GM18909 (cell line): ENCODE results near the gene OR4D2.

Experiments
- ATAC-seq: cut with Tn5 transposase; IDR thresholded peaks from one replicate; pipeline ENCODE4 v1.9.1; 2021; ENCODE audit warnings: mild to moderate bottlenecking; ENCODE audit not compliant: unreplicated experiment, poor library complexity

OR4D2 gene

DNA sequence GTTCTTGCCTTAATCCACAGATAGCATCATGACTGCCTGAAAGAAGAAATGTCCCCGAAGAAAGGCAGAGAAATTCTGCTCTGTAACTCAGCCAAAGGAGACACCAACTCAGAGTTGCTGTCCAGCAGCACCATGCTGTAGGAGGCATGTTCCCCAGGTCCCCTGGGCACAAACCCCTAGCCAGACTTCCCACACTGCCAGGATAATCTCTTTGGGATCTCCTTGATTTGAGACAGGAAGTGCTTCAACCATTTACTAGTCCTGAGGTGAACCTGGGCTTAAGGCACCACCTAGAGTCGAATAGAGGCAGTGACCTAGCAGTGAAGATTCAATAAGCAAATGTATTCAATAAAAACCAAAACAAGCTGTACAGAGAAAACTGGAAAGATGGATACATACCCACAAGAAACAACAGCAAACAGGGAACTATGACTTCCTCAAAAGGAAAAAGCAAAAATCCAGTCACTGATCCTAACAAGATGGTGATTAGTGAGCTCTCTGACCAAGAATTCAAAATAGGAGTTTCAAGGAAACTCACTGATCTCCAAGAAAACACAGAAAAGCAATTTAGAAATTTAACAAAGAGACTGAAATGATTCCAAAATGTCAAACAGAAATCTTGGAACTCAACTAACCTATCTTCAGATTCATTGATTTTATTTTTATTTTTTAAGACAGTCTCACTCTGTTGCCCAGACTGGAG lies 5.7 kb downstream of the OR4D2 start:
- ATAC-seq: no peak

DNA sequence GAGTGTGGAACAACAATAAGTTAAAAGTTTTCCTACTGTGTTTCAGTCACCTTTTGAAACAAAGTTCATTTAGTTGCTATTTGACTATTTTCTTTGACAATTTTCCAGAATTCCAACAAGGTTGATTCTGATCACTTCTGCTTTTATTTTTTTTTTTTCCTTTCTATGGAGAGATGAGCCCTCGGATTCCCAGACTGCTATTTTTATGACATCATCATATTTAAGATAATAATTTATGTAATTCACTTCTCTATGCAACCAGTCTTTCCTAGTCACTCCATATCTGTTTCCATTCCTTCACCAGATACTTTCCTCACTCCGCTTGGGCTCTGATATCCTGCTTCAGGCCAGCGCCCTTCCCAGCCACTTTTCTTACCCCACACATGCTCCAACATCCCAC lies 8.1 kb downstream of the OR4D2 start:
- no peak for ATAC-seq

DNA sequence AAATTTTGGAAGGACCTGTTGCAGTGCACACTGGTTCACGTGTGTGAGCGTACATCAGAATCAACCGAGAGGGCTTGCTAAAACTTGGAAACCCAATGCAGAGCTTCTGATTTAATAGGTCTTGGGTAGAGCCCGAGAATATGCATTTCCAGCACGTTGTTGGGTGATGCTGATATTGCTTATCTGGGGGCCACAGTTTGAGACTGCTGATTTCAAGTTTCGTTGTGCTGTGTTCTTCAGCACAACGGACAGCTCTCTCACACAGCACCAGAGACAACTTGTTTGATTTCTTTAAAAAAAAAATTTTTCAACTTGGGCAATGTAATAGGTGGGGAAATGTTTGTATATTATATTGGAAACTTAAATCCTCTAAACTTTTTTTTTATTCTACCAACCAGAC lies 9.4 kb downstream of the OR4D2 start:
- no peak for ATAC-seq

DNA sequence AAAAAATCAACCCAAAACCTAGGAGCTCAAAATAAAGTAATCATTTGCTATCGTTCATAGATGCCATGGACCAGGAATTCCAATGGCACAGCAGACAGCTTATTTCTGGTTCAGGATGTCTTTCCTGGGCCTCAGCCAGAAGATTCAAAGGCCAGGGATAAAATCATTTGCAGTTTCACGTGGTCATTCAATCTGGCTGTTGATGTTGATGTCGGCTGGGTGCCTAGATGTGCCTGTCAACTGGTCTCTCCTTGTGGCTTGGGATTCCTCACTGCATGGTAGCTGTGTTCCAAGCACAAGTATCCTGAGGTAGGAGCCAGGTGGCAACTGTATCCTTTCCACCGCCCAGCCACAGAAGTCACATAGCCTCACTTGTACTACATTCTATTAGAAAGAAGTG lies 15.0 kb downstream of the OR4D2 start:
- ATAC-seq: no peak

DNA sequence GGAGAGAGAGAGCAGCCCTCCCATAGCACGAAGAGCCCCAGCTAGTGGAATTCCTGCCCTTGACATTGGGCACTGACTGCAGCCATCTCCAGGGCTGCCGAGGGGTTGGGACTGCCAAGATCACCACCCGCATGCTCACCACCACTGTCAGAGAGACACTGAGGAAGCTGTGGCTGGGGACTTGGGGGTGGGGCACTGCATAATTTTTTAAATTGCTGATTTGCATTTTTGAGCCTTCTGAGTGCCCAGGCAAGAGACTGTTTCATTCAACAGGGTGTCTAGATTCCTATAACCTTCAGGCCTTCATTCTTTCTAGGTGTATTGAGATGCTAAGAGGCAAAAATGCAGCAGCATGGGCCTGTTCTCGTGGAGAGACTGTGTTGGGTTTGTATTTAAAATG lies 16.7 kb downstream of the OR4D2 start:
- no peak for ATAC-seq

DNA sequence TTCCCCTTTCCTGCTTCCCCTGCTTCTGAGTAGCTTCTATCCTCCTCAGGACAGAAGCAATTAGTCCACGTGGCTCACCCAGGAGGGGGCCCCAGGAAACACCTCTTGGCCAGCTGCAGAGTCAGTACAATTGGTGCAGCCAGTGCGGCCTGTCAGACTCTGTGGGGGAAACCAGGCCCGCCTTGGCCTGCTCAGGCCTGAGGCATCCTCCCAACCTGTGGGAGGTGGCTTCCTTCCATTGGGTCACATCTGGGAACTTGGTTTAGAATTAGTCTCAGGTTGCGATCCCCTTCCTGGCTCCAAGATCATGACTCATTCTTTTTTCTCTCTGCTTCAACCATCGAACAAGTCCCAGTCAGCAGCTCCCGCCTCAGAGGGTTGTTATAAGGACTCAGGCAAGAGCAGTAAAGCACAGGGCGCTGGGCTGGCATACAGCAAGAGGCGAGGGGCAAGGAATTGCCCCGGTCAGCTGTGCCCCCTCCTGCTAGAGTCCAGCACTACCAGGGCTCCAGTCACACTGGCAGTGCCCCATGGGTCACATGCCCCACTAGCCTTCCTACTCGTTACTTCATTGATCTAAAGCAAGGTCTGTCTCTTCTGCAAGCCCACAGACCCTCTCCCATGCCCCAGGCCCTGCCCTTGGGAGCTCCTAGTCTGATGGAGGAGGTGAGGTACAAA lies 17.7 kb downstream of the OR4D2 start:
- no peak for ATAC-seq

DNA sequence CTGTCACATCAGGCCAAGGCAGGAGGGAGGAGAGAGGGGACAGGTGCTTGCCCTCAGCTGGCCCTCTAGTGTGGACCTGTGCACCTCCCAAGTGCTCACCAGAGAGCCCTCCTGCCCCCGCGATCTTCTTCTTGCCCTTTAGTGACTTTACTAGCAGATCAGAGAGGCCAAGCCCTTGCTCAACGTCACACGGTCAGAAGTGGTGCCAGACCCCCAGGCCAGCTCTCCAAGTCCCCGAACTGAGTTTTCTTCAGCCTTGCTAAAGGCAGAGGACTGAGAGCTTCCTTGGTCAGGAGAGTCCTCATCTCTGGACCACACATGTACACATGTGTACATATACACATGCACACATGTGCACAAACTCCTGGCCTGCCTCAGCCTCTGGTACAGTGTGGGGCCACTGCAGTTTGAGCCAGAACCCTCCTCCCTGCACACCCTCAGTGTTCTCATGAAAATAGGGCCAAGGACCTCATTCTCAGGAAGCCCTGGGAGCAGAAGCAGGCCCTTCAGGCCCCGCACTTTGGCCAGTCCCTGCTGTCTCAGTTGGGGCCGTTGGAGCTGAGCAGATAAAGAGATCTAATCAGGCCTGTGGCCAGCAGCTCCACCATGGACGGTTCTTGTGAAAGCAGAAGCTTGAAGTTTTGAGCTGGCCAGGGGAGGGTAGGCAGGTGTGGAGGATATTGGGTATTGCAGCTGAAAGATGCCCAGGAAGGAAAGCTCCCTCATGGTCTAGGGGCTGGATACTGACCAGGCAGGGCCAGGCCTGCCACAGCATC lies 18.4 kb downstream of the OR4D2 start:
- no peak for ATAC-seq

DNA sequence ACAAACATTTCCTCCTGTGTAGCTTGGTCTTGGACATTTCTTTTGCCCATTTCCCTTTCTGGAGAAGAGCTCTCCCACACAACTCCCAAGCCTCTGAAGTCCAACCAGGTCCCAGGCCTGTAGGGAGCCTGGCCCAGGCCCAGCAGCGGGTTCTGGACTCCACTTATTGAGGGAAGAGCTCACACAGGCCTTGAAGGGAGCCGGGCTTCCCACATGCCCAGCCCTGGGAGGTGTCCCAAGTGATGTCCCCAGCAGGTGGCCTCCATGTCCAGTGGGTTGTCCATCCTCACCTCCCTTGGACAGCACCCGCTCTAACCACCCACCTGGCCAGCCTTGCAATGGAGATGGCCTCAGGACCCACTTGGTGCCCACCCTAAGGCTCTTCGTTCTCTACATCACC lies 19.8 kb downstream of the OR4D2 start:
- ATAC-seq: no peak

DNA sequence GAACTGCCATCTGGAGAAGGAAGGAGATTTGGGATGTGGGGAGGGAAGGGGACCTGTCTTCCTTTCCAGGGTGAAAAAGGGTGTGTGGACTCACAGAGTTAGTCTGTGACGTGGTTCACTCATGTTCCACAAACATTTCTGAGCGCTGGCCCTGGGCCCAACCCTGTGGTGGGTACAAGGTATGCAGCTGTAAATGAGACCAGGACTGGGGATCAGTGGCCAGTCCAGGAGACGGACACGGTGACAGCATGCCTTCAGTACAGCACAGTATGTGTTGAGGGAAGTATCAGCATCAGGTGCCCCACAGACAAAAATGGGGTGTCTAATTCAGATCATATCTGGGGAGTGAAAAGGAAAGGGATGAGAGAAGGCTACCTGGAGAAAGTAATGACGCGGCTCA lies 20.3 kb downstream of the OR4D2 start:
- no peak for ATAC-seq

DNA sequence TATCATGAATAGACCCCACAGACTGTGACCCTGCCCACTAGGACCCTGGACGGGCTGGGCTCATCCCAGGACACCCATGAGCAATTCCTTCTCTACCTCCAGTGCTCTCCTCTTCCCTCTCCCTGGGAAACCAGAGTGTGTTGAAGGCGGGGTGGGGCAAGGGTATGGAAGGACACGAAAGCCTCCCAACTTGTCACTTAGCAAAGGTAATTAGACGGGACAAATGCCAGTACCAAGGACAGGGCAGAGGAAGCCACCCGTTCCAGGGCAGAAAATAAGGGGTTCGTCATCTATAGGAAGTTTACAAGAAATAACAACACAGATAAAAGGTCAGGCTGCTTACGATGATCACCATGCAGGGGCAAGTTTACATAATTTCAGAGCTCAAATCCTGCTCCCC lies 20.9 kb downstream of the OR4D2 start:
- no peak for ATAC-seq

DNA sequence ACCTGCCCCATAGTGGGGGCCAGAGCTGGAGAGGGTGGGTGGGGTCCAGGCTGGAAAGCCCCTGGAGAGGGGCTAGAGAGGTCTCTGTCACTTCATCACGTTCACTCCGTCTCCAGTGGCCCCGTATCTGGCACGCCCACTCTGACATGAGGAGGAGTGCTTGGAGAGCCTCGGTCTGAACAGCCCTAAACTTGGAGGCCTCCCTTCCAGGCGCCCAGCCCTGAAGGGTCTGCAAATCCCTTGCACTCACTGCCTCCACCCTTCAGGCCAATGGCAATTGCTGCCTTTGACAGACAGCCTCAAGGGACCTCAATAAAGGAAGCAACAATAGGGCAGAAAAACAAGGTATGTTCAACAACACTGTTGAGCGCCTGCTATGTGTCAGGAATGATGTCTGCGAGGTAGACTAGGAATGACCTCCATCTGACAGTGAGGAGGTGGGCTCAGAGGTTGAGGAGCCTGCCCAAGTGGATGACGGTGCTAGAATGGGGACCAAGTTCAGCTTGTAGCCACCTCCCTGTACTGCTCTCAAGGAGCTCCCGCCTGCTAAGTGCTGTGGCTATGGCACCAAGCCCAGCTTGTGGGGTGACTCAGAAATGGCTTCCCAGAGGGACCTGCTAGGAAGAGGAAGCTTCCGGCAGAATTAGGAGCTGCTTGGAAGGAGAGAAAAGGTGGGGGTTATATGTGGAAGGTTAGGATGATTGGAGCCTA lies 22.8 kb downstream of the OR4D2 start:
- ATAC-seq: no peak

DNA sequence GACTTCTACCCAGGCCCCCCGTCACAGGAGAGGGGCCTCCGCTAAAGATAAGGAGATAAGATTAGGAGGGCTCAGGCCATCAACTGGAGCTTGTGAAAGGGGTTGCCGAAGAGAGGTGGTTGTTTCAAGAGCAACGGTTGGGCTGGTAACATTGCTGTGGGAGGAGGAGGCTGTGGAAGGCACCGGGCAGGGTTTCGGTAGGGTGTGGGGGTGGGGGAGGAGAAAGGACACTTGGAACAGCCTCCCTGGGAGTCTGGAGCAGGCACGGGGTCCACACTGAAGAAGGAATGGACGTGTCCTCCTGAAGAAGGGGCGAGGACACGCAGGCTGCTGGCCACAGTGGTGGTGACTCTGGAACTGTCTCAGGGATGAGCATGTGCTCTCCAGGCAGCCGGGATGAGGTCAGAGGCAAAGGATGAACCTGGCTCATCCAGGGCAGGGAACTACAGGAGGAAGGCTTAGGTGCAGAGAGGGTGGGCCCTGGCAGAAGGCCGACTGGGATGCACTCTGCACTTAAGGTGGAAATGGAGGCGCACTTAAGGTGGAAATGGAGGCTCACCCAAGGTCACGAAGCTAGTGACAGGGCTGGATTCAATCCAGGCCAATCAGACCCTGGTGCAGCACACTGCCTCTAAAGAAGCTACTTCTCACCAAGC lies 24.6 kb downstream of the OR4D2 start:
- no peak for ATAC-seq

DNA sequence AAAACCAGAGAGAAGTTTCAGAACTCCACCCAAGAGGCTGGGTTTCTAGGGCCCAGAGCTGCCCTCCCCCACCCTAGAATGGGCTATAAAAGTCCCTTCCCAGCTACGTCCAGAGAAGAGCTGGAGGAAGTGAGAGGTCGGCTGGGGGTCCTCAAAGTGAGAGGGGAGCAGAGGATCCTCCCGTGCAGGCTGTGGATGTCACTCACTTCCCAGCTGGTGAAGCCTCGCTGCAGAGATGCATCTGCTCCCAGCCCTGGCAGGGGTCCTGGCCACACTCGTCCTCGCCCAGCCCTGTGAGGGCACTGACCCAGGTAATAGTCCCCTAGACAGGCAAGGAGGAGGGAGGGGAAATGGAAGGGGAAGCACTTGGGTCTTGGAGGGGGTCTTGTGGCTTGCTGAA lies 25.8 kb downstream of the OR4D2 start, which contains the start of gene EPX:
EPX (plus strand) TSS at position 115 of the 400 bp plus-strand sequence; CDS start at position 236, 121 bp downstream.
- ATAC-seq: no peak

DNA sequence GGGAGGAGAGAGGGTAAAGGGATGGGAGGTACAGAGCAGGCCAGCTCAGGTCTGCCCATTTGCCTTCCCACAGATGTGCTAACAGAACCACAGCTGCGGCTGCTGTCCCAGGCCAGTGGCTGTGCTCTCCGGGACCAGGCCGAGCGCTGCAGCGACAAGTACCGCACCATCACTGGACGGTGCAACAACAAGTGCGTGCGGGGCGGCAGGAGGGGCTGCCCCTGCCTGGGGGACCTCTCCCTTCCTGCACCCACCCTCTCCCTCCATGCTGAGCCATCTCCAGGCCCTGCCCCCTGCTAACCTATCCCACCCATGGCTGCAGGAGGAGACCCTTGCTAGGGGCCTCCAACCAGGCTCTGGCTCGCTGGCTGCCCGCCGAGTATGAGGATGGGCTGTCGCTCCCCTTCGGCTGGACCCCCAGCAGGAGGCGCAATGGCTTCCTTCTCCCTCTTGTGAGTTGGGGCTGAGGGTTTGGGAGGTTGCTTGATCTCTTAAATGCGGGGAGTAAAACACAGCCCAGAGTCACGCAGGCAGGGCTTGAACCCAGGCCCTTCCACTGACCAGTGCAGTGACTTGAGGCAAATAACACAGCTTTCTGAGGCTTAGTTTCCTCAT lies 27.0 kb downstream of the OR4D2 start:
- ATAC-seq: no peak

DNA sequence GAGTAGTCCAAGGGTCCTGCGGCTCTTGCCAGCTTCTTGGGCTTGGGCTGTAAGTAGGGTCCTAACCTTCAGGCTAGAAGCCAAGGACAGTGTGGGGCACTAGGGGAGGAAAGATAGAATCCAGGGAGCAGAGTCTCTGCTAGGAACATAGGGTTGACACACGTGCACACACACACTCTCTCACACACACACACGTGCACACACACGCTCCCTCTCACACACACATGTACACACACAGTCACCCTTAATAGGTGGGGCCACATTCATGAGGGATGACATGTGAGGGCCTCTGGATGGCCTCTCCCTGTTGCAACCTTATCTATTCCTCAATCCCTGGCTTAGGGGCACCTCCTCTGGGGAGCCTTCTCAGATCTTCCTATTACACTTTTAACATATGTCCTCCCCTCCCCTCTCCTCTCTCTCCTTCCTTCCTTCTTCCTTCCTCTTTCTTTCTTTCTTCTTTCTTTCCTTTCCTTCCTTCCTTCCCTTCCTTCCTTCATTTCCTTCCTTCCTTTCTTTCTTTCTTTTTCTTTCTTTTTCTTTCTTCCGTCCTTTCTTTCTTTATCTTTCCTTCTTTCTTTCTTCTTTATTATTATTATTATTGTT lies 28.8 kb downstream of the OR4D2 start:
- ATAC-seq: no peak

DNA sequence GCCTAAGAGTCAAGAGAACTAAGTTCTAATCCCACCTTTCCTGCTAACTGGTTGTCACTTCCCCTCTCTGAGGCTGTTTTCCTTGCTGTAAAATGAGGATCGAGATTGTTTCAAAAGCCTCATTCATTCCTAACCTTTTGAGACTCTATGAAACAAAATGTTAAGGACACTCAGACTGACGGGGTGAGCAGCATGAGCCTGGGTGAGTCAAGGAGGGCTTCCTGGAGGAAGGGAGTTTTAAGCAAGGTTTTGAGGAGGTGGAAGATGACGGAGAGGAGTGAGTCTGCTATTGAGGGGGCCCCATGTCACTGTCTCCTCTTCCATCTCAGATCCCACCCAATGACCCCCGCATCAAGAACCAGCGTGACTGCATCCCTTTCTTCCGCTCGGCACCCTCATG lies 29.8 kb downstream of the OR4D2 start:
- ATAC-seq: no peak

DNA sequence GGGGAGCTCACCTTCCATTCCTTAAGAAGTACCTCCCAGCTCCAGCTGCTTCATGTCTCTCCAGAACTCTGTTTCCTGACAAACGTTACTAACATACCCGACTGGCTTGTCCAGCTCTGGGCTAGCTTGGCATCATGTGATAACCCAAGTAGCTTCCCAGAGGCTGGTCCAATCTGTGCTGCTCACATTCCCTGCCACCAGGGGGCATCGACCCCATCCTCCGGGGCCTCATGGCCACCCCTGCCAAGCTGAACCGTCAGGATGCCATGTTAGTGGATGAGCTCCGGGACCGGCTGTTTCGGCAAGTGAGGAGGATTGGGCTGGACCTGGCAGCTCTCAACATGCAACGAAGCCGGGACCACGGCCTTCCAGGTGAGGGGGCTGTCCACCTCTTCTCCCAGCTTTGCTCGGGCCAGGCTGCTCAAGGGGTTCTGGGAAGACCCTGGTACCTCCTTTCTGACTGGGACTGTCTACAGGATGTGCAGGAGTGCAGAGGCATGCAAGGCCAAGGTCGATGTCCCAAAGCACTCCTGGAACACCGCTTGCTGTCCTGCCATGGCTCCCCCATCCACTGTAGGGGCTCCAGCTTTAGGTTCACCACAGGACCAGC lies 33.3 kb downstream of the OR4D2 start:
- ATAC-seq: peak; percentile 51

DNA sequence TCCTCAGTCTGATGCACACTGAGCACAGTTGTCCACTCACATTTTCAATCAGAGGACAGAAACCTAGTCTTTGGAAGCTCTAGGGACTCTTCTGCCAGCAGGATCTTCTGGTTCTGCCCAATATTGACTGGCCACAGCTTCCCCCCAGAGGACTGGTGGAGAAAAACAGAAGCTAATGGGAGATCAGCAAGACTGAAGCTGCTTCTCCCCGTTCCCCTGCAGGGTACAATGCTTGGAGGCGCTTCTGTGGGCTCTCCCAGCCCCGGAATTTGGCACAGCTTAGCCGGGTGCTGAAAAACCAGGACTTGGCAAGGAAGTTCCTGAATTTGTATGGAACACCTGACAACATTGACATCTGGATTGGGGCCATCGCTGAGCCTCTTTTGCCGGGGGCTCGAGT lies 36.1 kb downstream of the OR4D2 start:
- ATAC-seq: no peak

DNA sequence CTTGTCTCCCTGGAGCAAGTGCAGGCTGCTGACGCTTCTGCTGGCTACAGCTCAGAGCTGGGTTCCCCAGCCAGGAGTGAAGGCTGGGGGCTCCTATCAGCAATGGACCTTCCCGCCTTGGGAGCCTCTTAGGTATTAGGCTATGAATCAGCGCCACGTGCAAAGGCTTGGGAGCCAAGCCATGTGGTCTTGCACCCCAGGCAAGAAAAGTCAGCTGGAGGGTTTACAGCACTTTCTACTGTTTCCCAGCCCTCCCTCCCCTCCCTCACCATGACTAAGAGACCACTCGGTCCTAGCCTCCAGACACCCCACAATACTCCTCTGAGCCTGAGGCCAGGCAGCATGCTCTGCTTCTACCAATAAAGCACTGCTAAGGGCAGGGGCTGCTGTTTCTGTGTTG lies 38.0 kb downstream of the OR4D2 start:
- ATAC-seq: no peak
